Smooth muscle cell (in vitro differentiated cells): Measurements from ENCODE around the gene ANXA6. TPM values are rescaled to one million over a fixed set of nuclear protein-coding genes. Genes with fewer than 3 reads are reported as not detected.

Experiments used
- DNase-seq: peaks from one replicate; lab custom pipeline; 2025; ENCODE audit not compliant: unreplicated experiment; lab: John Stamatoyannopoulos, UW
- H2AFZ ChIP-seq: fragments of 200-600 bp; sonication (generic); 2 replicates; pipeline ENCODE4 v1.6.0; 2016; ENCODE audit warnings: antibody characterized with exemption, low read depth, mild to moderate bottlenecking
- H3F3A ChIP-seq: fragments of 200-600 bp; sonication (generic); 2 replicates; pipeline ENCODE4 v1.6.0; 2017; ENCODE audit warnings: antibody characterized with exemption, low read depth
- H3K27ac ChIP-seq: fragments of 200-600 bp; sonication (generic); 2 replicates; pipeline ENCODE4 v1.5.1; 2016; ENCODE audit warnings: low read depth, mild to moderate bottlenecking
- H3K27me3 ChIP-seq: fragments of 200-600 bp; sonication (generic); 2 replicates; pipeline ENCODE4 v1.6.1; 2016; ENCODE audit warnings: low read depth, mild to moderate bottlenecking
- H3K36me3 ChIP-seq: fragments of 200-600 bp; sonication (generic); 2 replicates; pipeline ENCODE4 v1.5.1; 2016; ENCODE audit warnings: low read depth
- H3K4me1 ChIP-seq: fragments of 200-600 bp; sonication (generic); 2 replicates; pipeline ENCODE4 v1.5.1; 2016; ENCODE audit warnings: low read depth
- H3K4me2 ChIP-seq: fragments of 200-600 bp; sonication (generic); 2 replicates; pipeline ENCODE4 v1.6.0; 2016; ENCODE audit warnings: mild to moderate bottlenecking
- H3K4me3 ChIP-seq: fragments of 200-600 bp; sonication (generic); 2 replicates; pipeline ENCODE4 v1.5.1; 2016; ENCODE audit warnings: mild to moderate bottlenecking
- H3K79me2 ChIP-seq: fragments of 200-600 bp; sonication (generic); 2 replicates; pipeline ENCODE4 v1.6.0; 2016; ENCODE audit warnings: low read depth, mild to moderate bottlenecking
- H3K9ac ChIP-seq: fragments of 200-600 bp; sonication (generic); 2 replicates; pipeline ENCODE4 v1.6.0; 2016; ENCODE audit warnings: low read depth
- H3K9me3 ChIP-seq: fragments of 200-600 bp; sonication (generic); replicated peaks from 2 replicates; pipeline ENCODE4 v1.5.1; 2016; ENCODE audit warnings: low read depth
- H4K20me1 ChIP-seq: fragments of 200-600 bp; sonication (generic); 2 replicates; pipeline ENCODE4 v1.6.0; 2016; ENCODE audit warnings: low read depth
- WGBS: methylation state at CpG from one replicate; pipeline ENCODE4 v1.1.7; 2016; ENCODE audit warnings: low lambda C conversion rate; 5-methylcytosine and 5-hydroxymethylcytosine counted together
- polyA plus RNA-seq: library from polyadenylated mRNA; unstranded; fragments of >200 nt; fragmentation: Nextera tagmentation; extraction: Ambion mirVana; gene quantifications from 2 replicates; pipeline ENCODE4 v1.2.1, GENCODE V29; 2016
- total RNA-seq: library from RNA; depleted of rRNA; stranded (reverse); fragments of >200 nt; gene quantifications from 2 replicates; pipeline ENCODE4 v1.2.3, GENCODE V29; 2014
- TF ChIP-seq, protein P1 (sequence below): fragments of 200-600 bp; sonication (generic); IDR thresholded peaks from 2 replicates; pipeline ENCODE4 v1.5.1; 2017; ENCODE audit warnings: borderline replicate concordance, mild to moderate bottlenecking, antibody characterized with exemption; ENCODE audit not compliant: insufficient read depth, poor library complexity, severe bottlenecking

The ANXA6 gene
- total and polyA plus RNA-seq, 2 experiments from 2014 or later: 264 to 279 TPM

DNA sequence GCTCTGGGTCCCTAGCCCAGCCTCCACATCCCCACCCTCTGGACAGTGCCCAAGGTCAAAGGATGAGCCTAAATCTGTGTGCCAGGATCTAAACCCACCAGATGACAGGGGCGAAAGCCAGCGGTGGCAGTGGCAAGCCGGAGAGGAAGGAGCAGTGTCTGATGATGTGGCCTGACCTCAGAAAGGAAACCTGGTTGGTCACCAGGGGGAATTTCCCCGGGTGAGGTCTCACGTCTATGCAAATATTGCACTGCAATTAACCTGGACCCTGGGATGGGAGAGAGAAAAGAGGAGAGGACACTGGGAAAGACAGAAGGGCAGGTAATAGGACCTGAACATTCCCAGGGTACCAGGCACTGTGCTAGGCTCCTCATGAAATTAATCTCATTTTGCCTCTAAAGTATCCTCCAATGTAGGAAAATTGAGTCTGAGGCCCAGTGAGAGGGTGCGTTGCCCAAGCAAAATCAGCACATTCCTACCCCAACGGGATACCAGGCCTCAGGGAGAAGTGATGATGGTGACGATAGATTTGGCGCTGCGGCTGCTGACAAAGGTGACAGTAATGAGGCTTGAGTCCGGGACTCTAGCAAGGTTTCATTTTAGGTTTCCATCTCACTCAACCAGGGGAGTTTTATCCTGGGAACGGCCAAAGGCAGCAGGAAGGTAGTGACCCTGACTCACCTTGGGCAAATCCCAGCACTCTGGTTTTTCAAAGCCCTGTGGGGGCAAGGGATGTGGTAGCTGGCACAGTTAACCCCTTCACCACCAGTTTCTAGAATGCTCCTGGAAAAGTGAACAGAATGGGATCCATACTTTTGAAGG lies 63.3 kb downstream of the ANXA6 start:
- WGBS: 79% methylated on average over 12 of the region's 12 CpGs
- Histone ChIP-seq H3K27ac (peak overlapping the region; percentile 99), H3F3A (peaks cover 15% of the 10 kb centered on the region), H3K9ac (peak overlapping the region; percentile 87), H3K79me2 (no peaks in the 10 kb centered on the region), H3K9me3 (no peaks in the 10 kb centered on the region), H4K20me1 (no peaks in the 10 kb centered on the region), H3K27me3 (no peaks in the 10 kb centered on the region), H3K4me1 (no peaks in the 10 kb centered on the region), H2AFZ (no peak overlapping the region), H3K4me2 (peak overlapping the region; percentile 33), H3K4me3 (no peak overlapping the region), H3K36me3 (no peaks in the 10 kb centered on the region)
- TF ChIP-seq, protein P1, sequence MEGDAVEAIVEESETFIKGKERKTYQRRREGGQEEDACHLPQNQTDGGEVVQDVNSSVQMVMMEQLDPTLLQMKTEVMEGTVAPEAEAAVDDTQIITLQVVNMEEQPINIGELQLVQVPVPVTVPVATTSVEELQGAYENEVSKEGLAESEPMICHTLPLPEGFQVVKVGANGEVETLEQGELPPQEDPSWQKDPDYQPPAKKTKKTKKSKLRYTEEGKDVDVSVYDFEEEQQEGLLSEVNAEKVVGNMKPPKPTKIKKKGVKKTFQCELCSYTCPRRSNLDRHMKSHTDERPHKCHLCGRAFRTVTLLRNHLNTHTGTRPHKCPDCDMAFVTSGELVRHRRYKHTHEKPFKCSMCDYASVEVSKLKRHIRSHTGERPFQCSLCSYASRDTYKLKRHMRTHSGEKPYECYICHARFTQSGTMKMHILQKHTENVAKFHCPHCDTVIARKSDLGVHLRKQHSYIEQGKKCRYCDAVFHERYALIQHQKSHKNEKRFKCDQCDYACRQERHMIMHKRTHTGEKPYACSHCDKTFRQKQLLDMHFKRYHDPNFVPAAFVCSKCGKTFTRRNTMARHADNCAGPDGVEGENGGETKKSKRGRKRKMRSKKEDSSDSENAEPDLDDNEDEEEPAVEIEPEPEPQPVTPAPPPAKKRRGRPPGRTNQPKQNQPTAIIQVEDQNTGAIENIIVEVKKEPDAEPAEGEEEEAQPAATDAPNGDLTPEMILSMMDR: no peak
- DNase-seq: no peak

DNA sequence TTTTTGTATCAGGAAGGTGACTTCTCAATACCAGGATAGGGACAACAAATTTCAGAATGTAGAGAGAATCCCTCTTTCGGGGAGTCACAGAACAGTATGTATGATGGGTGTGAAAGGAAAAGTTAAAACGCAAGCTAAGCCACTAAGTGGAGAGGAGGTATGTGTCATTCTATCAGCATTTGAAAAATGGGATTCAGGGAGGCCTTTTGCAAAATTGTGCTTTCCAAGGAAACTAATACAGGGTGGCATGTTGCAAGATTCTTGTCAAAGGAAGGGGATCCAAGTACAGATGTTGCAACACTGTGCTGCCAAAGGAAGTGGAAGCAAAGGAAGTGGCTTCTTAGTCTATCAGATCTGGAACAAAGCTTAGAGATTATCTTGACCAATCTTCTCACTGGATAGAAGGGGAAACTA lies 64.1 kb downstream of the ANXA6 start:
- H3K79me2 ChIP-seq: no peaks in the 10 kb centered on the region
- peaks cover 12% of the 10 kb centered on the region for H3F3A ChIP-seq
- peak overlapping the region; percentile 87 for H3K9ac ChIP-seq
- no peaks in the 10 kb centered on the region for H3K36me3 ChIP-seq
- no peaks in the 10 kb centered on the region for H3K9me3 ChIP-seq
- DNase-seq: no peak
- no peaks in the 10 kb centered on the region for H3K4me1 ChIP-seq
- TF ChIP-seq, protein P1: no peak
- H3K4me3 ChIP-seq: no peak overlapping the region
- no peaks in the 10 kb centered on the region for H4K20me1 ChIP-seq
- H3K27me3 ChIP-seq: no peaks in the 10 kb centered on the region
- H3K27ac ChIP-seq: peak overlapping the region; percentile 99
- WGBS: 5% methylated on average over 2 of the region's 2 CpGs
- no peak overlapping the region for H2AFZ ChIP-seq
- H3K4me2 ChIP-seq: peak overlapping the region; percentile 33

DNA sequence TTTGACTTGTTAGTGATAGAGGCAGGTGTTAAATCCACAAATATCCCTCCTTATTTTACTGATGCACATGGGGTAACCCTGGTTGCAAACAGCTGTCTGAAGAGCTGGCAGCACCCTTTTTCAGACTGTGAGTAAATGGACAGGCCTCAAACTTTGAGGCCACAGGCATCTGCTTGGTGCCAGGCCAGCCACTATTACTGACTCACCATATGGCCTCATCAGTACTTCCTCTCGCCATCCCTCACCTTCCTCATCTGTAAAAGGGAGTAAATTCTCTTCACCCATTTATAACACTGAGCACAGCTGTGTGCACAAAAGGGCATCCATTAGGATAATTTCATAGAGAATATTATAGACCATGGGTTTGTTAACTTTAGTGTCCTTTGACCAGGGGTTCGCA lies 64.8 kb downstream of the ANXA6 start:
- Histone ChIP-seq H3K4me1 (no peaks in the 10 kb centered on the region), H3K27ac (peak overlapping the region; percentile 99), H3K79me2 (no peaks in the 10 kb centered on the region), H3F3A (peaks cover 12% of the 10 kb centered on the region), H2AFZ (no peak overlapping the region), H3K4me3 (no peak overlapping the region), H4K20me1 (no peaks in the 10 kb centered on the region), H3K27me3 (no peaks in the 10 kb centered on the region), H3K36me3 (no peaks in the 10 kb centered on the region), H3K9me3 (no peaks in the 10 kb centered on the region), H3K4me2 (peak overlapping the region; percentile 33), H3K9ac (peak overlapping the region; percentile 87)
- TF ChIP-seq, protein P1: no peak
- 63% methylated on average over 2 of the region's 2 CpGs for WGBS
- DNase-seq: no peak

DNA sequence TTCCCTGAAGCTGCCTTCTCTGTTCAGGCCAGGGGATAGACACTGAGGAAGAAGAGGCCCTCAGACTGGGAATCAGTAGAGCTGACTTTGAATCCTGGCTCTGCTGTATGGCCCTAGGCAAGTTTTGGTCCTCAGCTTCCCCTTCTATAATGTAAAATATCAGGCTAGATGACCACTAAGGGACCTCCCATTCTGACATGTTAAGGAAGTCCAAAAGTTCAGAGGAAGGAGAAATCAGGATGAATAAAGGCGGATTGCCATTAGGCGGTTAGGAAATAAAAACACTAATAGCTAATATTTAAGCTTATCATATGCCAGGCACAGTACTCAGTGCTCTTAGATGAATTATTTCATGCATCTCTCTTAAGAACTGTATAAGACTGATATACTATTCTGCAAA lies 67.9 kb downstream of the ANXA6 start:
- TF ChIP-seq, protein P1: no peak
- H3K36me3 ChIP-seq: no peaks in the 10 kb centered on the region
- WGBS: 96% methylated on average over 2 of the region's 2 CpGs

More for the DNA sequence above, 67.9 kb downstream of the ANXA6 start:
- Histone ChIP-seq H3K4me3 (no peak overlapping the region), H3K27me3 (no peaks in the 10 kb centered on the region), H3K9ac (no peak overlapping the region), H3K9me3 (no peaks in the 10 kb centered on the region), H3F3A (peaks cover 18% of the 10 kb centered on the region), H3K4me1 (no peaks in the 10 kb centered on the region), H3K79me2 (no peaks in the 10 kb centered on the region), H2AFZ (no peak overlapping the region), H3K27ac (no peak overlapping the region), H4K20me1 (no peaks in the 10 kb centered on the region), H3K4me2 (no peak overlapping the region)
- no peak for DNase-seq
